Natural killer cell (primary cell): ENCODE data around the gene TSPAN1. TPM values are rescaled to one million over a fixed set of nuclear protein-coding genes. Genes with fewer than 3 reads are reported as not detected.
A peak's percentile ranks its signal among the peaks of the same experiment; 100 is the strongest.

ENCODE experiments used
- ATAC-seq, 3 donors: fragments of 150-1000 bp in 2 of 3; fragments of 200-7000 bp in 1 of 3; cut with Tn5 transposase; 1 replicate in 1 of 3; 2 replicates in 2 of 3; pipeline ENCODE4 v1.10.0; 2021; ENCODE audit warnings: mild to moderate bottlenecking in 2 of 3, moderate library complexity in 2 of 3
- DNase-seq, 2 donors: peaks; one replicate each; pipeline versions ENCODE4 v3.0.0 to v3.0.0-alpha.2; 2013 to 2021; ENCODE audit warnings: mixed read lengths in 1 of 2
- H3K27ac ChIP-seq: one replicate; pipeline ENCODE4 v1.5.1; 2013; ENCODE audit warnings: mild to moderate bottlenecking, low read length
- H3K27me3 ChIP-seq: one replicate; pipeline ENCODE4 v1.6.1; 2013; ENCODE audit warnings: low read length; ENCODE audit not compliant: control insufficient read depth, insufficient read depth
- H3K36me3 ChIP-seq: one replicate; pipeline ENCODE4 v1.6.1; 2013; ENCODE audit warnings: low read length; ENCODE audit not compliant: control insufficient read depth, insufficient read depth
- H3K4me1 ChIP-seq: one replicate; pipeline ENCODE4 v1.6.1; 2013; ENCODE audit warnings: low read length; ENCODE audit not compliant: control insufficient read depth, insufficient read depth
- H3K4me3 ChIP-seq: one replicate; pipeline ENCODE4 v1.5.1; 2013; ENCODE audit warnings: low read length
- H3K9me3 ChIP-seq: one replicate; pipeline ENCODE4 v1.6.1; 2013; ENCODE audit warnings: low read length; ENCODE audit not compliant: control insufficient read depth, insufficient read depth
- H3K27ac Mint-ChIP-seq, 2 donors: one replicate each; pipeline ENCODE4 v1.8.0; 2022; ENCODE audit warnings: mild to moderate bottlenecking in 2 of 2, mixed read lengths in 2 of 2, moderate library complexity in 1 of 2
- H3K27me3 Mint-ChIP-seq, 2 donors: one replicate each; pipeline ENCODE4 v1.8.0; 2022; ENCODE audit warnings: low read depth in 2 of 2, mixed read lengths in 2 of 2
- H3K36me3 Mint-ChIP-seq: one replicate; pipeline ENCODE4 v1.8.0; 2022; ENCODE audit warnings: mixed read lengths
- H3K4me1 Mint-ChIP-seq, 2 donors: one replicate each; pipeline ENCODE4 v1.8.0; 2022; ENCODE audit warnings: mixed read lengths in 2 of 2
- H3K4me3 Mint-ChIP-seq: one replicate; pipeline ENCODE4 v1.8.0; 2022; ENCODE audit warnings: mild to moderate bottlenecking, moderate library complexity, mixed read lengths
- H3K9me3 Mint-ChIP-seq, 2 donors: one replicate each; pipeline ENCODE4 v1.8.0; 2022; ENCODE audit warnings: mixed read lengths in 2 of 2
- CTCF ChIP-seq: fragments of 200-600 bp; IDR thresholded peaks from one replicate; pipeline ENCODE4 v1.8.0; 2022; ENCODE audit warnings: antibody characterized with exemption
- WGBS: methylation state at CpG from one replicate; pipeline ENCODE4 v1.1.7; 2013; ENCODE audit warnings: missing lambda C conversion rate; ENCODE audit not compliant: insufficient coverage; 5-methylcytosine and 5-hydroxymethylcytosine counted together
- intact Hi-C: fragments of 100-400 bp; cut with micrococcal nuclease; formaldehyde crosslinking; loops from one replicate; pipeline ENCODE4 v1.14.2; 2022
- total RNA-seq, 4 donors: library from RNA; stranded (reverse); fragments of 120-200 nt in 1 of 4; gene quantifications; one replicate each; pipeline versions ENCODE4 v1.2.3 to v1.2.4, GENCODE V29; 2013 to 2022

TSPAN1 gene
- total RNA-seq, 3 donors from 2014 or later (not counting 1 experiment from before 2014, with no cell fraction given): not detected

DNA sequence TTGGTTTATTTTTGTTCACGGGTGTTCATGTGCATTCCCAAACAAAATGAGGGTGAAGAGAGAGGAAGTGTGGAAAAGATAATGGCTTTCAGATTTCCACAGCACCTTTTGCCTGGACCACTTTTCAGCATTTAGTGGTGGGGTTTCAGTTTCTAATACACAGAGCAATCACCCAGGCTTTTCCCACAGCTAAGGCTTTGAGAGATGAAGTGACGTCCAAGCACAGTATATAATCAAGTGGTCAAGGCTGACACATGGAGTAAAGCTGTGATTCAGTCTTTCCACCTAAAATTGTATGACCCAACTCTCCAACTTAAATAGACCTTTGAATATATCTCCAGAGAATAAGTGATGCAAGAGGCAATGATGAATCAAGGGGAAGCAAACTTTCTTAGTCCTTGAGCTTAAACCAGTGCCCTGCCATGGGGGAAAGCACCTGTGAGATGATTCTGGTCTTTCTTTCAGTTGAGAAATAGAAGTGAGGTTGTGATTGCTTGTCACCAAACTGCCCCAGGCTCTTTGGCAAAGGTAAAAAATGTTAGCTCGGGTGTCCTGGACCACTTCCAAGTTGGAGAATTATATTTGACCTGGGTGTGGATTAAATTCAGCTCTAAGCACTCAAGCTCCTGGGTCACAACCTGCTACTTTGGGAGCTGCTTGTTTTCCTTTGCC, 40.1 kb upstream of the TSPAN1 start:
- 75% methylated on average over 3 of the region's 3 CpGs for whole genome bisulfite sequencing
- Histone ChIP-seq H3K4me3 (no peak overlapping the region), H3K4me1 (peaks cover 16% of the 10 kb centered on the region), H3K9me3 (no peaks in the 10 kb centered on the region), H3K27me3 (peaks cover 10% of the 10 kb centered on the region), H3K36me3 (no peaks in the 10 kb centered on the region), H3K27ac (no peak overlapping the region)
- intact Hi-C loops: no loop called here
- no peak overlapping the region for H3K4me3 Mint-ChIP-seq
- ATAC-seq: no peak
- H3K27me3 Mint-ChIP-seq: peaks cover 7 to 22% of the 10 kb centered on the region in 2 donors
- peak overlapping the region in 1 of 2 donors; percentile 98 for H3K27ac Mint-ChIP-seq
- DNase-seq: peak in 1 of 2 donors; percentile 9
- no peaks in the 10 kb centered on the region for H3K9me3 Mint-ChIP-seq
- H3K36me3 Mint-ChIP-seq: no peaks in the 10 kb centered on the region
- TF ChIP-seq CTCF: no peak
- H3K4me1 Mint-ChIP-seq: peaks cover 31 to 32% of the 10 kb centered on the region in 2 donors

- intact Hi-C loops: no loop called here
Observed at GRCh38 chr1:46136711-46137110, 38.2 kb upstream of the TSPAN1 start.

GRCh38 chr1:46137916-46138315, 37.0 kb upstream of the TSPAN1 start:
- Histone ChIP-seq H3K4me1 (peaks cover 6% of the 10 kb centered on the region), H3K27ac (no peak overlapping the region), H3K27me3 (no peaks in the 10 kb centered on the region), H3K9me3 (no peaks in the 10 kb centered on the region), H3K4me3 (no peak overlapping the region), H3K36me3 (no peaks in the 10 kb centered on the region)
- no peak for ATAC-seq
- WGBS: 94% methylated on average over 3 of the region's 3 CpGs
- H3K27ac Mint-ChIP-seq: no peak overlapping the region
- H3K27me3 Mint-ChIP-seq: peaks cover 0 to 2% of the 10 kb centered on the region in 2 donors
- no peaks in the 10 kb centered on the region for H3K9me3 Mint-ChIP-seq
- no peak for DNase-seq
- peaks cover 13 to 14% of the 10 kb centered on the region in 2 donors for H3K4me1 Mint-ChIP-seq
- H3K4me3 Mint-ChIP-seq: no peak overlapping the region
- TF ChIP-seq CTCF: no peak
- H3K36me3 Mint-ChIP-seq: no peaks in the 10 kb centered on the region
- intact Hi-C loops: no loop called here

More at GRCh38 chr1:46136711-46137110, 38.2 kb upstream of the TSPAN1 start:
- H3K4me1 ChIP-seq: peaks cover 13% of the 10 kb centered on the region
- H3K27ac Mint-ChIP-seq: no peak overlapping the region
- peaks cover 24 to 25% of the 10 kb centered on the region in 2 donors for H3K4me1 Mint-ChIP-seq
- H3K9me3 ChIP-seq: no peaks in the 10 kb centered on the region
- DNase-seq (no peak), ATAC-seq (no peak)
- no peaks in the 10 kb centered on the region for H3K9me3 Mint-ChIP-seq
- no peak overlapping the region for H3K4me3 Mint-ChIP-seq
- no peak for TF ChIP-seq CTCF
- no peak overlapping the region for H3K4me3 ChIP-seq
- no peaks in the 10 kb centered on the region for H3K36me3 ChIP-seq
- peaks cover 2 to 3% of the 10 kb centered on the region in 2 donors for H3K27me3 Mint-ChIP-seq
- H3K27ac ChIP-seq: no peak overlapping the region
- H3K27me3 ChIP-seq: no peaks in the 10 kb centered on the region
- H3K36me3 Mint-ChIP-seq: no peaks in the 10 kb centered on the region

GRCh38 chr1:46148318-46148717, 26.6 kb upstream of the TSPAN1 start:
- peaks cover 0 to 7% of the 10 kb centered on the region in 2 donors for H3K27me3 Mint-ChIP-seq
- TF ChIP-seq CTCF: no peak
- Histone ChIP-seq H3K36me3 (no peaks in the 10 kb centered on the region), H3K27me3 (no peaks in the 10 kb centered on the region), H3K27ac (no peak overlapping the region), H3K9me3 (no peaks in the 10 kb centered on the region), H3K4me1 (no peaks in the 10 kb centered on the region), H3K4me3 (no peak overlapping the region)
- DNase-seq (no peak), ATAC-seq (no peak)
- H3K27ac Mint-ChIP-seq: no peak overlapping the region
- no peaks in the 10 kb centered on the region for H3K36me3 Mint-ChIP-seq
- no peaks in the 10 kb centered on the region for H3K4me1 Mint-ChIP-seq
- H3K4me3 Mint-ChIP-seq: no peak overlapping the region
- intact Hi-C loops: no loop called here
- H3K9me3 Mint-ChIP-seq: no peaks in the 10 kb centered on the region
- 84% methylated on average over 2 of the region's 2 CpGs for WGBS
